IMR-90 (cell line): Measurements from ENCODE around the gene MOV10L1. TPM values are rescaled to one million over a fixed set of nuclear protein-coding genes. Genes with fewer than 3 reads are reported as not detected.

Experiments used
- ATAC-seq: fragments of 200-7000 bp; cut with Tn5 transposase; 2 replicates; pipeline ENCODE4 v1.9.1; 2020; ENCODE audit warnings: low read depth, mild to moderate bottlenecking, moderate library complexity
- BruUV-seq: library from RNA; stranded (reverse); fragments of 400-500 nt; replicated peaks from 2 replicates; lab custom pipeline; 2021; lab: Mats Ljungman, UMichigan
- CTCF ChIA-PET: fragments of 300-600 bp; formaldehyde crosslinking; extraction: SDS; loops from one replicate; lab custom pipeline; 2021; ENCODE audit warnings: antibody characterized with exemption; lab: Yijun Ruan, JAX
- POLR2A ChIA-PET: fragments of 300-600 bp; sonication (Branson Sonifier 250); formaldehyde crosslinking; loops from one replicate; lab custom pipeline; 2022; ENCODE audit warnings: antibody characterized with exemption; ENCODE audit not compliant: unreplicated experiment; lab: Charles Lee
- DNase-seq: peaks from one replicate; pipeline ENCODE4 v3.0.0; 2013
- H2AFZ ChIP-seq: replicated peaks from 2 replicates; pipeline ENCODE3; 2013; ENCODE audit warnings: low read length, mild to moderate bottlenecking; ENCODE audit not compliant: poor library complexity
- H2AK5ac ChIP-seq: 2 replicates; pipeline ENCODE4 v1.6.1; 2013; ENCODE audit warnings: low read depth, low read length, inconsistent platforms
- H2AK9ac ChIP-seq: replicated peaks from 2 replicates; pipeline ENCODE3; 2013; ENCODE audit warnings: mild to moderate bottlenecking, low read depth, low read length, moderate library complexity; ENCODE audit not compliant: poor library complexity
- H2BK120ac ChIP-seq: 2 replicates; pipeline ENCODE4 v1.6.1; 2013; ENCODE audit warnings: low read depth, low read length, inconsistent platforms
- H2BK15ac ChIP-seq: 3 replicates; pipeline ENCODE4 v1.6.1; 2013; ENCODE audit warnings: low read depth, low read length, inconsistent platforms
- H2BK20ac ChIP-seq: 2 replicates; pipeline ENCODE4 v1.6.1; 2013; ENCODE audit warnings: low read depth, mild to moderate bottlenecking, inconsistent platforms, low read length, moderate library complexity
- H2BK5ac ChIP-seq: 2 replicates; pipeline ENCODE4 v1.6.1; 2013; ENCODE audit warnings: mild to moderate bottlenecking, low read depth, low read length, inconsistent platforms; ENCODE audit not compliant: poor library complexity, severe bottlenecking
- H3K14ac ChIP-seq: replicated peaks from 2 replicates; pipeline ENCODE4 v1.6.1; 2013; ENCODE audit warnings: low read depth, low read length, inconsistent platforms
- H3K18ac ChIP-seq: 2 replicates; pipeline ENCODE4 v1.6.1; 2013; ENCODE audit warnings: low read depth, low read length, control low read depth
- H3K23ac ChIP-seq: 2 replicates; pipeline ENCODE4 v1.6.1; 2013; ENCODE audit warnings: low read depth, low read length, inconsistent platforms
- H3K27ac ChIP-seq: 2 replicates; pipeline ENCODE4 v1.5.1; 2013; ENCODE audit warnings: mild to moderate bottlenecking, control low read depth, low read length; ENCODE audit not compliant: insufficient read depth
- H3K27me3 ChIP-seq: 2 replicates; pipeline ENCODE4 v1.6.1; 2013; ENCODE audit warnings: low read length; ENCODE audit not compliant: control insufficient read depth, insufficient read depth
- H3K36me3 ChIP-seq: 2 replicates; pipeline ENCODE4 v1.6.1; 2013; ENCODE audit warnings: low read length, mixed read lengths; ENCODE audit not compliant: control insufficient read depth, insufficient read depth
- H3K4ac ChIP-seq: 2 replicates; pipeline ENCODE4 v1.6.1; 2013; ENCODE audit warnings: low read depth, low read length, inconsistent platforms
- H3K4me1 ChIP-seq: 2 replicates; pipeline ENCODE4 v1.6.1; 2013; ENCODE audit warnings: low read length, mixed read lengths; ENCODE audit not compliant: control insufficient read depth, insufficient read depth
- H3K4me2 ChIP-seq: 2 replicates; pipeline ENCODE4 v1.6.1; 2013; ENCODE audit warnings: low read depth, mild to moderate bottlenecking, control low read depth, low read length, moderate library complexity
- H3K4me3 ChIP-seq: 2 replicates; pipeline ENCODE4 v1.5.1; 2013; ENCODE audit warnings: low read depth, mild to moderate bottlenecking, control low read depth, low read length, moderate library complexity; ENCODE audit not compliant: insufficient read depth
- H3K56ac ChIP-seq: 2 replicates; pipeline ENCODE4 v1.6.1; 2013; ENCODE audit warnings: low read length, inconsistent platforms; ENCODE audit not compliant: insufficient read depth; ENCODE audit errors: extremely low read depth
- H3K79me1 ChIP-seq, 2 experiments: 2 replicates each; pipeline ENCODE4 v1.6.1; 2013; ENCODE audit warnings: low read length in 2 of 2, inconsistent platforms in 1 of 2, low read depth in 1 of 2
- H3K9ac ChIP-seq: 2 replicates; pipeline ENCODE4 v1.6.1; 2013; ENCODE audit warnings: low read depth, low read length, control low read depth
- H3K9me1 ChIP-seq: 2 replicates; pipeline ENCODE4 v1.6.1; 2013; ENCODE audit warnings: low read length, inconsistent platforms; ENCODE audit not compliant: insufficient read depth
- H3K9me3 ChIP-seq: 2 replicates; pipeline ENCODE4 v1.6.1; 2013; ENCODE audit warnings: low read length; ENCODE audit not compliant: control insufficient read depth, insufficient read depth
- H4K20me1 ChIP-seq: 2 replicates; pipeline ENCODE4 v1.6.1; 2013; ENCODE audit warnings: low read length, inconsistent platforms; ENCODE audit not compliant: insufficient read depth
- H4K5ac ChIP-seq: 2 replicates; pipeline ENCODE4 v1.6.1; 2013; ENCODE audit warnings: mild to moderate bottlenecking, low read depth, low read length, control low read depth
- H4K8ac ChIP-seq, 2 experiments: 2 replicates each; pipeline ENCODE4 v1.6.1; 2013; ENCODE audit warnings: low read depth in 2 of 2, low read length in 2 of 2, control low read depth in 1 of 2, inconsistent platforms in 1 of 2
- H4K91ac ChIP-seq: 2 replicates; pipeline ENCODE4 v1.6.1; 2013; ENCODE audit warnings: low read depth, low read length, inconsistent platforms; ENCODE audit not compliant: insufficient read depth
- BHLHE40 ChIP-seq: fragments of 150-350 bp; IDR thresholded peaks from 2 replicates; pipeline ENCODE4 v1.6.1; 2016; ENCODE audit warnings: mild to moderate bottlenecking, low read depth, low read length
- CEBPB ChIP-seq: IDR thresholded peaks from 2 replicates; pipeline ENCODE4 v1.6.1; 2012; ENCODE audit warnings: low read depth, low read length, improper control_type of control experiment
- CHD1 ChIP-seq: IDR thresholded peaks from 2 replicates; pipeline ENCODE4 v1.6.1; 2012; ENCODE audit warnings: low read depth, low read length, improper control_type of control experiment
- CTCF ChIP-seq: conservative IDR thresholded peaks from 2 replicates; pipeline ENCODE4 v1.5.1; 2012; ENCODE audit warnings: mild to moderate bottlenecking, low read depth, low read length, improper control_type of control experiment
- ELK1 ChIP-seq: fragments of 150-350 bp; IDR thresholded peaks from 2 replicates; pipeline ENCODE4 v1.6.1; 2016; ENCODE audit warnings: low read depth, mild to moderate bottlenecking, low read length, moderate library complexity, borderline replicate concordance
- FOS ChIP-seq: fragments of 150-350 bp; IDR thresholded peaks from 2 replicates; pipeline ENCODE4 v1.6.1; 2016; ENCODE audit warnings: low read depth, low read length
- MAFK ChIP-seq: IDR thresholded peaks from 2 replicates; pipeline ENCODE4 v1.6.1; 2012; ENCODE audit warnings: low read depth, low read length, improper control_type of control experiment
- MAZ ChIP-seq: IDR thresholded peaks from 2 replicates; pipeline ENCODE4 v1.6.1; 2012; ENCODE audit warnings: low read depth, mild to moderate bottlenecking, low read length, improper control_type of control experiment, moderate library complexity, borderline replicate concordance
- MXI1 ChIP-seq: IDR thresholded peaks from 2 replicates; pipeline ENCODE4 v1.6.1; 2012; ENCODE audit warnings: low read depth, mild to moderate bottlenecking, low read length, moderate library complexity, borderline replicate concordance
- NFE2L2 ChIP-seq: fragments of 150-350 bp; IDR thresholded peaks from 2 replicates; pipeline ENCODE4 v1.6.1; 2016; ENCODE audit warnings: low read depth, mild to moderate bottlenecking, low read length
- POLR2A ChIP-seq: IDR thresholded peaks from 2 replicates; pipeline ENCODE4 v1.6.1; 2012; ENCODE audit warnings: mild to moderate bottlenecking, low read depth, low read length
- RAD21 ChIP-seq: IDR thresholded peaks from 2 replicates; pipeline ENCODE4 v1.6.1; 2012; ENCODE audit warnings: low read length, improper control_type of control experiment
- RCOR1 ChIP-seq: IDR thresholded peaks from 2 replicates; pipeline ENCODE4 v1.6.1; 2012; ENCODE audit warnings: mild to moderate bottlenecking, low read length, improper control_type of control experiment; ENCODE audit not compliant: insufficient replicate concordance
- RFX5 ChIP-seq: IDR thresholded peaks from 2 replicates; pipeline ENCODE4 v1.8.0; 2012; ENCODE audit warnings: low read depth, mild to moderate bottlenecking, low read length, moderate library complexity
- SMC3 ChIP-seq: fragments of 150-350 bp; IDR thresholded peaks from 2 replicates; pipeline ENCODE4 v1.6.1; 2016; ENCODE audit warnings: low read depth, mild to moderate bottlenecking, antibody characterized with exemption, low read length, moderate library complexity
- USF2 ChIP-seq: fragments of 150-350 bp; IDR thresholded peaks from 2 replicates; pipeline ENCODE4 v1.6.1; 2017; ENCODE audit warnings: mild to moderate bottlenecking, antibody characterized with exemption, low read length, low read depth
- WGBS, 2 experiments: methylation state at CpG; one replicate each; pipeline versions ENCODE4 v1.1.5 to v1.1.7; 2013; ENCODE audit warnings: missing lambda C conversion rate in 2 of 2; ENCODE audit not compliant: insufficient read length in 1 of 2; ENCODE audit errors: extremely low coverage in 2 of 2; 5-methylcytosine and 5-hydroxymethylcytosine counted together
- dilution Hi-C: fragments of 300-500 bp; cut with HindIII; formaldehyde crosslinking; loops from one replicate; pipeline ENCODE4 v1.14.3; 2018; ENCODE audit warnings: low sequenced_read_pairs; ENCODE audit not compliant: unreplicated experiment
- in situ Hi-C: fragments of 300-500 bp; cut with MboI; formaldehyde crosslinking; loops from 3 replicates; pipeline ENCODE4 v1.14.3; 2019; ENCODE audit warnings: low sequenced_read_pairs, inconsistent platforms, mixed read lengths
- intact Hi-C: fragments of 100-400 bp; cut with micrococcal nuclease; formaldehyde crosslinking; loops from 2 replicates; pipeline ENCODE4 v1.10.0; 2022
- polyA plus RNA-seq, 3 experiments: library from polyadenylated mRNA; depleted of rRNA; stranded (reverse); fragments of >200 nt; gene quantifications; 2 replicates each; pipeline ENCODE4 v1.2.3, GENCODE V29; 2012; ENCODE audit warnings: low replicate concordance in 1 of 3
- total RNA-seq: library from RNA; depleted of rRNA; stranded (reverse); fragments of >200 nt; gene quantifications from 2 replicates; pipeline ENCODE4 v1.2.3, GENCODE V29; 2012

Gene MOV10L1
- total and polyA plus RNA-seq, 2 of the 4 experiments (the other 2 are of a cell fraction) = 0.72 to 1.4 TPM

GRCh38 chr22:50175191-50175461 lies 85.3 kb downstream of the MOV10L1 start:
- Histone ChIP-seq H2BK5ac (no peak overlapping the region), H3K27me3 (peaks cover 13% of the 10 kb centered on the region; the same call in 1 of the 2 replicates), H3K23ac (no peak overlapping the region), H3K4me1 (no peaks in the 10 kb centered on the region), H4K91ac (no peak overlapping the region), H3K14ac (no peak overlapping the region), H2BK120ac (no peak overlapping the region), H3K9me1 (no peaks in the 10 kb centered on the region), H3K4ac (no peak overlapping the region), H3K79me1 (no peaks in the 10 kb centered on the region), H2AFZ (no peak overlapping the region), H3K4me2 (no peak overlapping the region), H3K4me3 (no peak overlapping the region), H4K8ac (no peak overlapping the region), H3K36me3 (peaks cover 2% of the 10 kb centered on the region; the same call in 1 of the 2 replicates), H3K9ac (no peak overlapping the region), H3K56ac (no peak overlapping the region), H4K5ac (no peak overlapping the region), H2BK15ac (no peak overlapping the region), H2AK5ac (no peak overlapping the region), H3K18ac (no peak overlapping the region), H4K20me1 (no peaks in the 10 kb centered on the region), H2AK9ac (no peak overlapping the region), H3K9me3 (no peaks in the 10 kb centered on the region), H2BK20ac (no peak overlapping the region), H3K27ac (no peak overlapping the region)
- BruUV-seq = no TSS peak
- POLR2A ChIA-PET = no interaction called here
- intact Hi-C loops (no loop called here), in situ Hi-C loops (no loop called here), dilution Hi-C loops (no loop called here)
- ATAC-seq = no peak
- TF ChIP-seq USF2 (no peak), CHD1 (no peak), CEBPB (no peak), POLR2A (no peak), NFE2L2 (no peak), ELK1 (no peak), FOS (no peak), RAD21 (no peak), BHLHE40 (no peak), MAZ (no peak), RCOR1 (no peak), CTCF (no peak), RFX5 (no peak), MXI1 (no peak), SMC3 (no peak), MAFK (no peak)
- DNase-seq = no peak
- CTCF ChIA-PET = no interaction called here
- WGBS, 2 experiments = 20% methylated on average over 1 of the region's 6 CpGs; no CpG with 5 or more reads in 1 of the 2 experiments
